Coronary artery (tissue), 2 donors: ENCODE data around the gene PPP1R36.
"Not testable (repeated sequence)": the region's sequence is repeated elsewhere in the genome, so short reads cannot be mapped to it uniquely, and the experiment has no call there.

Experiments used
- DNase-seq: peaks from one replicate; pipeline ENCODE4 v3.0.0-alpha.2; 2017; ENCODE audit warnings: low spot score
- H3K27ac ChIP-seq, 2 donors: fragments of 200-600 bp; sonication (generic); one replicate each; pipeline ENCODE4 v1.5.1; 2016 to 2019
- H3K4me3 ChIP-seq: fragments of 200-600 bp; sonication (generic); 2 replicates; pipeline ENCODE4 v1.5.1; 2016; ENCODE audit warnings: mild to moderate bottlenecking, moderate library complexity
- TF ChIP-seq, protein P1 (sequence below): fragments of 200-600 bp; sonication (generic); IDR thresholded peaks from one replicate; pipeline ENCODE4 v1.5.1; 2019; ENCODE audit warnings: antibody characterized with exemption

The PPP1R36 gene

DNA sequence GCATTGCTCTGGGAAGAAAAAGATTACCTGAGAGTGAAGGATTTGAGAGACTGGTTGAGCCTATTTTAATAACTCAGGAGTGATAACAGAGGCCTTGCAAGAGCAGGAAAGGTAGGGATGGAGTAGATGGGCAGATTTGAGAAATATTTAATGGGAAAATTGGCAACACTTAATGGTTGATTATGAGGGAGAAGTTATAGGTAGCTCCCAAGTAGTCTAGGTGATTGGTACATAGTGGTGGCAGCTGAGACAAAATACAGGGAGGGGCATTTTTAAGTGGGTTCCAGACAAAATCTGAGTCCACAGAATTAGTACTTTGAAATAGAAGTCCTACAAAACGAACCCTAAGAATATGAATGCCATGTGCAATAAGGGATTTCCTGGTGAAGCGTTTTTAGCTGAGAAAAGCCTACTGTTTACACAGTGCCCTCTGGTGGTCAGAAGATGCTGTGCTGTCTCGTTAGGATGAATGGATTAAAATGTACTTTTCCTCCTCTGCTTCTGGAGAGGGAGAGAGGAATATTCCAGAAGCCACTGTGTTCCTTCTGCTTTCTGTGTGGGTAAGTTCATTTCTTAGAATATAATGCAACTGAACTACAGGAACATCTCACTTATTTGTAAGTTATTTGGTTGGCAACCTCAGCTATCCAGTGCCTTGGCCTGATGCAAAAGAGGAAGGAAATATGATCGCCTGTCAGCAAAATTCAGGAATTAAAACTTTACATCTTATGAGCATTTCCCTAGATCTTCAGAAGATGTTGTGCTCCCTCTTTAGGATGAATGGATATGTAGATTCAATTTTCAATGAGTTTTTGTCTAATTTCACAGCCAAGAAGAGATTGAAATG is 38.7 kb upstream of the PPP1R36 start:
- DNase-seq = no peak
- Histone ChIP-seq H3K27ac (peak overlapping the region in 1 of 2 donors; percentile 59), H3K4me3 (peak overlapping the region; percentile 23)
- TF ChIP-seq, protein P1, sequence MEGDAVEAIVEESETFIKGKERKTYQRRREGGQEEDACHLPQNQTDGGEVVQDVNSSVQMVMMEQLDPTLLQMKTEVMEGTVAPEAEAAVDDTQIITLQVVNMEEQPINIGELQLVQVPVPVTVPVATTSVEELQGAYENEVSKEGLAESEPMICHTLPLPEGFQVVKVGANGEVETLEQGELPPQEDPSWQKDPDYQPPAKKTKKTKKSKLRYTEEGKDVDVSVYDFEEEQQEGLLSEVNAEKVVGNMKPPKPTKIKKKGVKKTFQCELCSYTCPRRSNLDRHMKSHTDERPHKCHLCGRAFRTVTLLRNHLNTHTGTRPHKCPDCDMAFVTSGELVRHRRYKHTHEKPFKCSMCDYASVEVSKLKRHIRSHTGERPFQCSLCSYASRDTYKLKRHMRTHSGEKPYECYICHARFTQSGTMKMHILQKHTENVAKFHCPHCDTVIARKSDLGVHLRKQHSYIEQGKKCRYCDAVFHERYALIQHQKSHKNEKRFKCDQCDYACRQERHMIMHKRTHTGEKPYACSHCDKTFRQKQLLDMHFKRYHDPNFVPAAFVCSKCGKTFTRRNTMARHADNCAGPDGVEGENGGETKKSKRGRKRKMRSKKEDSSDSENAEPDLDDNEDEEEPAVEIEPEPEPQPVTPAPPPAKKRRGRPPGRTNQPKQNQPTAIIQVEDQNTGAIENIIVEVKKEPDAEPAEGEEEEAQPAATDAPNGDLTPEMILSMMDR = peak; percentile 80

DNA sequence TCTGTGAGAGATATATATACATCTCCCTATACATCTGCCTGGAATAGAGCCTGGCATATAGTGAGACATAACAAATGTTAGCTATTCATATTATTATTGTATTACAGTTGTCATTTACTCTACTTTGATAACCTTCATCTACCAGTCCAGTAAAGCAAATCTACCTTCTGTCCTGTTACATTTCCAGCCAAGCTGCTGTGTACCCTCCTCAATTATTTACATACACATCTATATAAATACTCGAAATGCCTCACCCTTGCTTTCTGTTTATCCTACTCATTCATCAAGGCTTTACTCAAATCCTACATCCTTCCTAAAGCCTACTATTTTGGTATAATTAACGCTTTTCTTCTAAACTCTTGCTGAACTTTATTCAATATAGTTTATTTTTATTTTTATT is 36.5 kb upstream of the PPP1R36 start:
- Histone ChIP-seq H3K27ac (no peak overlapping the region), H3K4me3 (no peak overlapping the region)
- DNase-seq = no peak
- TF ChIP-seq, protein P1 = no peak

DNA sequence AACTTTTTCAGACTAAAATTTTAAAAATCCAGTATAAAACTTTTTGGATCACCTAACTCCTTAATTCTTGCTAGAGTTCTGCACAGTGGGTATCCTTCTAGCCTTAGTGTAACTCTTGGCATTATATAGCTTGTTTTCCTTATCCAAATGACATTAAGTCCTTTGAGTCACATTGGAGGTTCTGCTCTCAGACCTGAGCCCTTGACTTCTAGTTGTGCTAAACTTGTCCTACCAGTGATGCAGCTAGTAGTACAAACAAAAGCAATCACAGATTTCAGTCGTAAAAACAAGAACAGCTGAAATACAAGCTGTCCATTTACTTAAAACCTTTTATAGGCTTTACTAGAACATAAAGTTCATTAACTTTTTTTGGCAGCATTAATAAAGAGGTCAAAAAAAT is 34.7 kb upstream of the PPP1R36 start:
- TF ChIP-seq, protein P1 = no peak
- Histone ChIP-seq H3K27ac (no peak overlapping the region), H3K4me3 (no peak overlapping the region)
- no peak for DNase-seq

DNA sequence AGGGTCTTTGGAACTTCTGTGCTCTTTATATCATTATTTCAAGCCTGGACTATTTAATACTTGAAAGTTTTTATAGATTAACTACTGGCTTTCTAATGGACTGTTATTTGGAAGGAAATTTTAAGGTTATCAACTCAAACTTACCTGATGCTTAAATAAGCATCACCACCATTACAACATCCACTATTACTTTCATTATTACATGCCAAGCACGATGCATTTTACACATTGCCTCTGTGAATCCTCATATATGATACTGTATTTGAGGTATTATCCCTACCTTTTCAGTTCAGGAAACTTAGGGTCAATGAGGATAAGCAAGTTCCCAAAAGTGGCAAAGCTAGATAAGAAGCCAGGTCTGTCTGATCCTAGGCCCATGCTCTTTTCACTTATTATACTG is 32.8 kb upstream of the PPP1R36 start:
- TF ChIP-seq, protein P1 = no peak
- Histone ChIP-seq H3K4me3 (no peak overlapping the region), H3K27ac (no peak overlapping the region)
- DNase-seq = no peak

DNA sequence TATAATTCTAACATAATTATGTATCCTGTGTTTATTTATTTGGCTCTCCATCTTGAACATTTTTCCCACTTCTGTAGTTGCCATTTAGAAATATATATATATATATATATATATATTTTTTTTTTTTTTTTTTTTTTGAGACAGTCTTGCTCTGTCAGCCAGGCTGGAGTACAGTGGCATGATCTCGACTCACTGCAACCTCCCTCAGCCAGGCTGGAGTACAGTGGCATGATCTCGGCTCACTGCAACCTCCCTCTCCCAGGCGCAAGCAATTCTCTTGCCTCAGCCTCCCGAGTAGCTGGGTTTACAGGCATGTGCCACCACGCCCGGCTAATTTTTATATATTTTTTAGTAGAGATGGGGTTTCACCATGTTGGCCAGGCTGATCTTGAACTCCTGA is 32.1 kb upstream of the PPP1R36 start:
- not testable (repeated sequence) for H3K4me3 ChIP-seq, DNase-seq, H3K27ac ChIP-seq

DNA sequence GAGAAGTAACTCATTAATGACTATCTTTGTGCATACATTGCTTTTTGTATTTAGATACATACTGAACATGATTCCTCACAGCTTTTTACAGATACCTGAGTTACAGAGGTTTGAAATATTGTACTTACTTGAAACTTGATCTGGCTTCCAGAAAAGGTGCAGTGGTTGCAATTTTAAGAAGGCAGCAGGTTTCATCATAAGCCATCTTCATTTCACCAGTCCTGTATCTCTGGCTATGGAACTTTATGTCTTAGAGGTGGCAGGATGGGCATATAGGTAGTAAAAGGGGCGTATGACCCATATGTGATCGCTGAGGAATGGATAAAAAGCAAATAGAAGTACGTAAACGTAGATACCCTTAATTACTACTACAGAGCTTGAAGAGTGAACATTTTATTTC is 31.5 kb upstream of the PPP1R36 start:
- Histone ChIP-seq H3K27ac (no peak overlapping the region), H3K4me3 (no peak overlapping the region)
- TF ChIP-seq, protein P1 = no peak
- DNase-seq = no peak

DNA sequence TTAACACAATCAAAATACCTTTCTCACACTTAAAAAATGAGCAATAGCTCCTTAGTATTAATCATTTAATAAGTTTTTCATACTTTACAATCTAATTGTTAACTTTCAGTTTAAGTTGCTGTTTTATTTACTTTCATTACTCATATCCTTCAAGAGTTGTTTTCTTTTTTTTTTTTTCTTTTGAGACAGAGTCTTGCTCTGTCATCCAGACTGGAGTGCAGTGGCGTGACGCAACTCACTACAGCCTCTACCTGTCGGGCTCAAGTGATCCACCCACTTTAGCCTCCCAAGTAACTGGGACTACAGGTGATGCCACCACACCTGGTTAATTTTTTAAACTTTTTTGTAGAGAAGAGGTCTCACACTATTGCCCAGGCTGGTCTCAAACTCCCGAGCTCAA is 29.1 kb upstream of the PPP1R36 start:
- Histone ChIP-seq H3K4me3 (no peak overlapping the region), H3K27ac (no peak overlapping the region)
- no peak for DNase-seq
- TF ChIP-seq, protein P1 = no peak
